ENCODE measurements around the gene DEF6. TPM values are rescaled to one million over a fixed set of nuclear protein-coding genes. Genes with fewer than 3 reads are reported as not detected.

The DEF6 gene
- total and polyA plus RNA-seq, 11 donors = 0.38 to 14.4 (median 1.1) TPM

DNA sequence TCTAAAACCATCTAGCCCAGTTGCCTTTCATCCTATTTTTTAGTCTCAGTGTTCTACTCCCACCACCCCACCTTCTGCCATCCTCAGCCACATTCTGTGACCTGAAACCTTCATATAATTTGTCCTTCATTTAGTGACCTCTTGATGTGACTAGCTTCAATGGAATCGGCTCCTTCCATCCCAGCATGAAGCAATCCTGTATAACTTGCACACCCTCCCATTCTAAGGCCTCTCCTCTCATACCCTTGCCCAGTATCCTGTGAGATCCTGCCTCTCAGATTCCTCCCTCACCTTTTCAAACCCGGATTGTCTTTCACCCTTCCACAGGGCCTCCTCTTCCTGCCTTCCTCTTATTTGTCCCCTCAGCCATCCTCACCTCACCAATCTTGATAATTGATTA, 35.0 kb upstream of the DEF6 start:
- Histone ChIP-seq H3K27ac (peak overlapping the region in 8 of 12 donors; percentile 21 to 80 (median 46)), H3K4me1 (peaks cover 0 to 61% (median 38%) of the 10 kb centered on the region in 12 donors)

DNA sequence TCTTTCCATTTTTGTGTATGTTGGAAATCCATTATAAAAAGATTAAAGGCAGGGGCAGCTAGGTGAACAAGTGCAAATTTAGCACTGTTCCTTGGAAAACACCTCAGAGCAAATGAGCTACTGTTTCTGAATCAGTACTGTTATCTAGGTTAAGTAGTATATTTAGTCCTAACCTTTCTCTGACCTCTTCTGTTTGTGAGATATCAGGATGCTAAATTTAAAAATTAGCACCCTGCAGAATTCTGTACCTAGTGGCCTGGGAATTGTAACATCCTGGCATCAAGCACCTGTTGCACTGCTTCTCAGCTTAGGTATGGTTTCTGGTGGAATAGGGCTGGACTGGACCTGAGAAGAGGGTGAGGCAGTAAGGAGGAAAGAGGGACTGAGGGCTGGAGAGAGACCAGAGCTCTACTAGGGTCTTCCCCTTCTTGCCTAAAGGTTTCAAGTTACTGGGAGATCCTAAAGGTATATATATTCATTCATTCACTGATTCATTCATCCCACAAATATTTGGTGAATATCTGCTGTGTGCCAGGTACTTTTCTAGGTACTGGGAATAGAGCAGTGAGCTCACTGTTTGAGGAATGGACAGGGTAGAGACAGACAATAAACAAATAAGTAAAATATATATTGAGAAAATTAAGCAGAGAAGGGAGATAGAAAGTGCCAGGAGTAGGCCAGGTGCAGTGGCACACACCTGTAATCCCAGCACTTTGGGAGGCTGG, 32.9 kb upstream of the DEF6 start:
- peaks cover 0 to 61% (median 32%) of the 10 kb centered on the region in 12 donors for H3K4me1 ChIP-seq

More for the DNA sequence above, 35.0 kb upstream of the DEF6 start:
- H3K9me3 ChIP-seq = no peaks in the 10 kb centered on the region
- intact Hi-C loops (cut with DNase I) = no loop called here
- 30 to 71% (median 62%) methylated on average over 1 to 2 of the region's 2 CpGs for WGBS, 4 donors
- ATAC-seq (no peak), DNase-seq (no peak)
- H3K27me3 ChIP-seq = no peaks in the 10 kb centered on the region
- TF ChIP-seq POLR2A (IDR thresholded peaks at IDR 0.05) = no peak
- TF ChIP-seq, protein P1, sequence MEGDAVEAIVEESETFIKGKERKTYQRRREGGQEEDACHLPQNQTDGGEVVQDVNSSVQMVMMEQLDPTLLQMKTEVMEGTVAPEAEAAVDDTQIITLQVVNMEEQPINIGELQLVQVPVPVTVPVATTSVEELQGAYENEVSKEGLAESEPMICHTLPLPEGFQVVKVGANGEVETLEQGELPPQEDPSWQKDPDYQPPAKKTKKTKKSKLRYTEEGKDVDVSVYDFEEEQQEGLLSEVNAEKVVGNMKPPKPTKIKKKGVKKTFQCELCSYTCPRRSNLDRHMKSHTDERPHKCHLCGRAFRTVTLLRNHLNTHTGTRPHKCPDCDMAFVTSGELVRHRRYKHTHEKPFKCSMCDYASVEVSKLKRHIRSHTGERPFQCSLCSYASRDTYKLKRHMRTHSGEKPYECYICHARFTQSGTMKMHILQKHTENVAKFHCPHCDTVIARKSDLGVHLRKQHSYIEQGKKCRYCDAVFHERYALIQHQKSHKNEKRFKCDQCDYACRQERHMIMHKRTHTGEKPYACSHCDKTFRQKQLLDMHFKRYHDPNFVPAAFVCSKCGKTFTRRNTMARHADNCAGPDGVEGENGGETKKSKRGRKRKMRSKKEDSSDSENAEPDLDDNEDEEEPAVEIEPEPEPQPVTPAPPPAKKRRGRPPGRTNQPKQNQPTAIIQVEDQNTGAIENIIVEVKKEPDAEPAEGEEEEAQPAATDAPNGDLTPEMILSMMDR (IDR thresholded peaks at IDR 0.05) = no peak
- H3K36me3 ChIP-seq = no peaks in the 10 kb centered on the region
- no peak overlapping the region for H3K4me3 ChIP-seq

DNA sequence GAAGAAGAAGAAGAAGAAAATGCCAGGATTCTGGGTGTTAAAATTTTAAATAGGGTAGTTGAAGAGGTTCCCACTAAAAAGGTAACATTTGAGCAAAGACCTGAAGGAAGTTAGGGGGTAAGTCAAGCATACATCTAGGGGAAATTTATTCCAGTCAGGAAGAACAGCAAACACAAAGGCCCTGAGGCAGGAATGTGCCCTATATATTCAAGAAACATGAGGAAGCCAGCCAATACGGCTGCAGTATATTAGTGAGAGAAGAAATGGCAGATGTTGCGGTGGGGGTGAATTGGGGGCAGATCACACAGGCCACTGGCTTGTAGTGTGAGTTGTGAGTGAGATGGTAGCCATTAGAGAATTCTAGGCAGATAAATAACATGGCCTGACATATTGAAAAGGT, 32.1 kb upstream of the DEF6 start:
- 80 to 88% (median 86%) methylated on average over 2 of the region's 2 CpGs for WGBS, 4 donors
- no peak overlapping the region for H3K4me3 ChIP-seq
- H3K9me3 ChIP-seq = no peaks in the 10 kb centered on the region
- H3K27me3 ChIP-seq = no peaks in the 10 kb centered on the region
- peaks cover 0 to 55% (median 28%) of the 10 kb centered on the region in 12 donors for H3K4me1 ChIP-seq
- TF ChIP-seq, protein P1 (IDR thresholded peaks at IDR 0.05) = no peak
- no peak for TF ChIP-seq POLR2A (IDR thresholded peaks at IDR 0.05)
- intact Hi-C loops (cut with DNase I) = no loop called here
- DNase-seq (no peak), ATAC-seq (no peak)
- peak overlapping the region in 8 of 12 donors; percentile 33 to 75 (median 51) for H3K27ac ChIP-seq
- H3K36me3 ChIP-seq = peaks cover 0 to 2% (median 0%) of the 10 kb centered on the region in 9 donors

More for the DNA sequence above, 32.9 kb upstream of the DEF6 start:
- TF ChIP-seq, protein P1 (IDR thresholded peaks at IDR 0.05) = no peak
- TF ChIP-seq POLR2A (IDR thresholded peaks at IDR 0.05) = no peak
- Histone ChIP-seq H3K27me3 (no peaks in the 10 kb centered on the region), H3K36me3 (no peaks in the 10 kb centered on the region), H3K9me3 (no peaks in the 10 kb centered on the region), H3K27ac (peak overlapping the region in 10 of 12 donors; percentile 33 to 80 (median 54)), H3K4me3 (no peak overlapping the region)
- intact Hi-C loops (cut with DNase I) = no loop called here
- DNase-seq (no peak), ATAC-seq (peak; percentile 17 to 48 (median 30))

DNA sequence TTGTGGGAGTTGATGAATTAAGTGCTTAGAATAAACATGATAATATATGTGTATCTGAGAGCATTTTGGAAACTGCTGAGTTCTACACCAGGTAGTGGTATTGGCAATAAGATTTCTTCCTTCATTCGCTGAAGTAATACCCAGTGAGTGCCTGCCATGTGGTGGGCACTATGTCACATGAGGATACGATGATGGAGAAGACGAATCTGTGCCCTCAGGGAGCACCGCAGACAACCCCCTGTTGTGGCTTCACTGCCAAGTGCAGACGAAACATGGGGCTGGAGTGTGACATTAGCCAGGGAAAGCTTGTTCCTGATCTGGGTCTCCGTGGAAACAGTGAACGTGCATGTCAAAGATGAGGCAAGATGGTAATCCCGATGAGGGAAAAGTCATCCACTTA, 30.2 kb upstream of the DEF6 start:
- intact Hi-C loops (cut with DNase I) = no loop called here
- DNase-seq (no peak), ATAC-seq (no peak)
- Histone ChIP-seq H3K36me3 (peaks cover 0 to 9% (median 0%) of the 10 kb centered on the region in 9 donors), H3K9me3 (no peaks in the 10 kb centered on the region), H3K27ac (no peak overlapping the region), H3K4me3 (no peak overlapping the region), H3K4me1 (peaks cover 0 to 48% (median 26%) of the 10 kb centered on the region in 12 donors), H3K27me3 (no peaks in the 10 kb centered on the region)
- WGBS, 4 donors = 62 to 70% (median 66%) methylated on average over 8 of the region's 8 CpGs
- TF ChIP-seq, protein P1 (IDR thresholded peaks at IDR 0.05) = no peak
- TF ChIP-seq POLR2A (IDR thresholded peaks at IDR 0.05) = no peak

Data from heart left ventricle (tissue), 16 donors.